ENCODE data around the gene GLRA1. TPM values are rescaled to one million over a fixed set of nuclear protein-coding genes. Genes with fewer than 3 reads are reported as not detected.

GLRA1 gene
- total and polyA plus RNA-seq, 2 of the 4 experiments (the other 2 are of a cell fraction) = not detected

- no peak overlapping the region for H4K91ac ChIP-seq (ENCODE audit: insufficient read depth, low read depth, low read length)
- no peaks in the 10 kb centered on the region for H3K36me3 ChIP-seq (ENCODE audit: control insufficient read depth, insufficient read depth, low read length)
- no TSS peak for BruUV-seq (replicated peaks)
- H2BK15ac ChIP-seq (ENCODE audit: low read depth, low read length) = no peak overlapping the region
- ChIA-PET CTCF (interaction anchor here (0.6 kb wide), 1 partner anchor 10 kb away, joined by 3 read pairs; no protein-coding TSS in a partner anchor), POLR2A (ENCODE audit: unreplicated experiment) (no interaction called here)
- H2AK5ac ChIP-seq (ENCODE audit: low read depth, low read length) = no peak overlapping the region
- in situ Hi-C loops (cut with MboI; ENCODE audit: low sequenced_read_pairs) (no loop called here), intact Hi-C loops (cut with micrococcal nuclease) (no loop called here), dilution Hi-C loops (cut with HindIII; ENCODE audit: low sequenced_read_pairs, unreplicated experiment) (no loop called here)
- H3K4me1 ChIP-seq (ENCODE audit: control insufficient read depth, insufficient read depth, low read length) = no peaks in the 10 kb centered on the region
- no peak overlapping the region for H3K18ac ChIP-seq (ENCODE audit: low read depth, low read length)
- H3K4ac ChIP-seq (ENCODE audit: low read depth, low read length) = no peak overlapping the region
- no peak overlapping the region for H2BK5ac ChIP-seq (ENCODE audit: low read depth, low read length, poor library complexity, severe bottlenecking)
- no peak overlapping the region for H4K8ac ChIP-seq (ENCODE audit: low read depth in 2 of 2, low read length in 2 of 2)
- no peak overlapping the region for H3K4me2 ChIP-seq (ENCODE audit: low read depth, low read length)
- no peak for DNase-seq
- H2AK9ac ChIP-seq (replicated peaks; ENCODE audit: low read depth, low read length, poor library complexity) = no peak overlapping the region
- H2AFZ ChIP-seq (replicated peaks; ENCODE audit: low read length, poor library complexity) = no peak overlapping the region
- H3K23ac ChIP-seq (ENCODE audit: low read depth, low read length) = no peak overlapping the region
- no peak for TF ChIP-seq MAZ (IDR thresholded peaks at IDR 0.05; ENCODE audit: borderline replicate concordance, low read depth, low read length)
- TF ChIP-seq, protein P1, sequence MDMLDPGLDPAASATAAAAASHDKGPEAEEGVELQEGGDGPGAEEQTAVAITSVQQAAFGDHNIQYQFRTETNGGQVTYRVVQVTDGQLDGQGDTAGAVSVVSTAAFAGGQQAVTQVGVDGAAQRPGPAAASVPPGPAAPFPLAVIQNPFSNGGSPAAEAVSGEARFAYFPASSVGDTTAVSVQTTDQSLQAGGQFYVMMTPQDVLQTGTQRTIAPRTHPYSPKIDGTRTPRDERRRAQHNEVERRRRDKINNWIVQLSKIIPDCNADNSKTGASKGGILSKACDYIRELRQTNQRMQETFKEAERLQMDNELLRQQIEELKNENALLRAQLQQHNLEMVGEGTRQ (IDR thresholded peaks at IDR 0.05; ENCODE audit: low read depth, low read length) = no peak
- no peaks in the 10 kb centered on the region for H4K20me1 ChIP-seq (ENCODE audit: insufficient read depth, low read length)
- no peak for ATAC-seq (ENCODE audit: low read depth)
- no peak overlapping the region for H3K27ac ChIP-seq (ENCODE audit: insufficient read depth, low read length)
- H3K56ac ChIP-seq (ENCODE audit: extremely low read depth, insufficient read depth, low read length) = no peak overlapping the region
- H2BK20ac ChIP-seq (ENCODE audit: low read depth, low read length) = no peak overlapping the region
- H3K79me1 ChIP-seq (ENCODE audit: low read depth in 1 of 2, low read length in 2 of 2) = no peaks in the 10 kb centered on the region
- H3K14ac ChIP-seq (replicated peaks; ENCODE audit: low read depth, low read length) = no peak overlapping the region
- H3K27me3 ChIP-seq (ENCODE audit: control insufficient read depth, insufficient read depth, low read length) = no peaks in the 10 kb centered on the region
- no peaks in the 10 kb centered on the region for H3K9me3 ChIP-seq (ENCODE audit: control insufficient read depth, insufficient read depth, low read length)
- WGBS, 2 experiments (ENCODE audit: extremely low coverage in 2 of 2, insufficient read length in 1 of 2) = 0% methylated on average over 1 of the region's 2 CpGs; no CpG with 5 or more reads in 1 of the 2 experiments
- H3K9me1 ChIP-seq (ENCODE audit: insufficient read depth, low read length) = no peaks in the 10 kb centered on the region
- H3K4me3 ChIP-seq (ENCODE audit: insufficient read depth, low read depth, low read length) = no peak overlapping the region
- H4K5ac ChIP-seq (ENCODE audit: low read depth, low read length) = no peak overlapping the region
- H2BK120ac ChIP-seq (ENCODE audit: low read depth, low read length) = no peak overlapping the region
- no peak overlapping the region for H3K9ac ChIP-seq (ENCODE audit: low read depth, low read length)
Observed at GRCh38 chr5:151881621-151882225, 42.9 kb downstream of the GLRA1 start.
